ENCODE measurements around the gene NCOA7. TPM values are rescaled to one million over a fixed set of nuclear protein-coding genes. Genes with fewer than 3 reads are reported as not detected.

The NCOA7 gene
- total and polyA plus RNA-seq, 2 of the 8 experiments (the other 6 are each of a cell fraction or from before 2014, with no cell fraction given), result 2.6 to 10.7 TPM

- TF ChIP-seq MAFK (IDR thresholded peaks at IDR 0.05; ENCODE audit: low read depth, low read length) (no peak), TEAD4 (IDR thresholded peaks at IDR 0.05; ENCODE audit: low read depth, low read length) (no peak), SIRT6 (IDR thresholded peaks at IDR 0.05; ENCODE audit: low read length) (no peak)
Observed at GRCh38 chr6:125869427-125869826, 78.7 kb downstream of the NCOA7 start (continued).
